ENCODE measurements around the gene PDE2A. TPM values are rescaled to one million over a fixed set of nuclear protein-coding genes. Genes with fewer than 3 reads are reported as not detected.

Gene PDE2A
- total RNA-seq, 1 experiment from 2014 or later, result 1.1 TPM

- DNase-seq, result no peak
- Mint-ChIP-seq H3K27me3 (ENCODE audit: unreplicated experiment) (peaks cover 59% of the 10 kb centered on the region), H3K27ac (ENCODE audit: unreplicated experiment) (no peak overlapping the region), H3K4me1 (ENCODE audit: low read depth, unreplicated experiment) (no peaks in the 10 kb centered on the region), H3K36me3 (ENCODE audit: insufficient read depth, unreplicated experiment) (no peaks in the 10 kb centered on the region), H3K4me3 (ENCODE audit: low read depth, unreplicated experiment) (no peak overlapping the region), H3K9me3 (ENCODE audit: low read depth, unreplicated experiment) (no peaks in the 10 kb centered on the region)
- TF ChIP-seq, protein P1, sequence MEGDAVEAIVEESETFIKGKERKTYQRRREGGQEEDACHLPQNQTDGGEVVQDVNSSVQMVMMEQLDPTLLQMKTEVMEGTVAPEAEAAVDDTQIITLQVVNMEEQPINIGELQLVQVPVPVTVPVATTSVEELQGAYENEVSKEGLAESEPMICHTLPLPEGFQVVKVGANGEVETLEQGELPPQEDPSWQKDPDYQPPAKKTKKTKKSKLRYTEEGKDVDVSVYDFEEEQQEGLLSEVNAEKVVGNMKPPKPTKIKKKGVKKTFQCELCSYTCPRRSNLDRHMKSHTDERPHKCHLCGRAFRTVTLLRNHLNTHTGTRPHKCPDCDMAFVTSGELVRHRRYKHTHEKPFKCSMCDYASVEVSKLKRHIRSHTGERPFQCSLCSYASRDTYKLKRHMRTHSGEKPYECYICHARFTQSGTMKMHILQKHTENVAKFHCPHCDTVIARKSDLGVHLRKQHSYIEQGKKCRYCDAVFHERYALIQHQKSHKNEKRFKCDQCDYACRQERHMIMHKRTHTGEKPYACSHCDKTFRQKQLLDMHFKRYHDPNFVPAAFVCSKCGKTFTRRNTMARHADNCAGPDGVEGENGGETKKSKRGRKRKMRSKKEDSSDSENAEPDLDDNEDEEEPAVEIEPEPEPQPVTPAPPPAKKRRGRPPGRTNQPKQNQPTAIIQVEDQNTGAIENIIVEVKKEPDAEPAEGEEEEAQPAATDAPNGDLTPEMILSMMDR (IDR thresholded peaks at IDR 0.05; ENCODE audit: unreplicated experiment), result no peak
- no TSS peak for BruUV-seq (replicated peaks)
- CTCF ChIA-PET, result no interaction called here
- intact Hi-C loops (cut with micrococcal nuclease; ENCODE audit: unreplicated experiment), result no loop called here
Observed at GRCh38 chr11:72580642-72580950, 93.6 kb downstream of the PDE2A start.

GRCh38 chr11:72579816-72580641, 94.2 kb downstream of the PDE2A start:
- Mint-ChIP-seq H3K4me1 (ENCODE audit: low read depth, unreplicated experiment) (no peaks in the 10 kb centered on the region), H3K36me3 (ENCODE audit: insufficient read depth, unreplicated experiment) (no peaks in the 10 kb centered on the region), H3K27ac (ENCODE audit: unreplicated experiment) (no peak overlapping the region), H3K9me3 (ENCODE audit: low read depth, unreplicated experiment) (no peaks in the 10 kb centered on the region), H3K4me3 (ENCODE audit: low read depth, unreplicated experiment) (no peak overlapping the region), H3K27me3 (ENCODE audit: unreplicated experiment) (peaks cover 58% of the 10 kb centered on the region)
- TF ChIP-seq, protein P1 (IDR thresholded peaks at IDR 0.05; ENCODE audit: unreplicated experiment), result no peak
- BruUV-seq (replicated peaks), result no TSS peak
- intact Hi-C loops (cut with micrococcal nuclease; ENCODE audit: unreplicated experiment), result no loop called here
- CTCF ChIA-PET, result no interaction called here
- no peak for DNase-seq

GRCh38 chr11:72578991-72579815, 95.0 kb downstream of the PDE2A start:
- CTCF ChIA-PET, result no interaction called here
- Mint-ChIP-seq H3K4me1 (ENCODE audit: low read depth, unreplicated experiment) (no peaks in the 10 kb centered on the region), H3K4me3 (ENCODE audit: low read depth, unreplicated experiment) (no peak overlapping the region), H3K9me3 (ENCODE audit: low read depth, unreplicated experiment) (no peaks in the 10 kb centered on the region), H3K27me3 (ENCODE audit: unreplicated experiment) (peaks cover 58% of the 10 kb centered on the region), H3K36me3 (ENCODE audit: insufficient read depth, unreplicated experiment) (no peaks in the 10 kb centered on the region), H3K27ac (ENCODE audit: unreplicated experiment) (no peak overlapping the region)
- no peak for DNase-seq
- intact Hi-C loops (cut with micrococcal nuclease; ENCODE audit: unreplicated experiment), result no loop called here
- TF ChIP-seq, protein P1 (IDR thresholded peaks at IDR 0.05; ENCODE audit: unreplicated experiment), result no peak
- no TSS peak for BruUV-seq (replicated peaks)

- no peaks in the 10 kb centered on the region for H3K4me1 Mint-ChIP-seq (ENCODE audit: low read depth, unreplicated experiment)
- TF ChIP-seq, protein P1 (IDR thresholded peaks at IDR 0.05; ENCODE audit: unreplicated experiment), result no peak
- no peak overlapping the region for H3K4me3 Mint-ChIP-seq (ENCODE audit: low read depth, unreplicated experiment)
- H3K9me3 Mint-ChIP-seq (ENCODE audit: low read depth, unreplicated experiment), result no peaks in the 10 kb centered on the region
- no peak overlapping the region for H3K27ac Mint-ChIP-seq (ENCODE audit: unreplicated experiment)
- H3K36me3 Mint-ChIP-seq (ENCODE audit: insufficient read depth, unreplicated experiment), result no peaks in the 10 kb centered on the region
- CTCF ChIA-PET, result no interaction called here
- BruUV-seq (replicated peaks), result no TSS peak
- intact Hi-C loops (cut with micrococcal nuclease; ENCODE audit: unreplicated experiment), result no loop called here
- peaks cover 58% of the 10 kb centered on the region for H3K27me3 Mint-ChIP-seq (ENCODE audit: unreplicated experiment)
- no peak for DNase-seq
Observed at GRCh38 chr11:72578566-72578965, 95.7 kb downstream of the PDE2A start.

Measured in Calu3 (cell line).